ENCODE measurements around the gene KLHL10. TPM values are rescaled to one million over a fixed set of nuclear protein-coding genes. Genes with fewer than 3 reads are reported as not detected.
A peak's percentile ranks its signal among the peaks of the same experiment; 100 is the strongest.
"Not testable (repeated sequence)": the region's sequence is repeated elsewhere in the genome, so short reads cannot be mapped to it uniquely, and the experiment has no call there.

KLHL10 gene
- total RNA-seq, 1 experiment from 2014 or later = not detected

DNA sequence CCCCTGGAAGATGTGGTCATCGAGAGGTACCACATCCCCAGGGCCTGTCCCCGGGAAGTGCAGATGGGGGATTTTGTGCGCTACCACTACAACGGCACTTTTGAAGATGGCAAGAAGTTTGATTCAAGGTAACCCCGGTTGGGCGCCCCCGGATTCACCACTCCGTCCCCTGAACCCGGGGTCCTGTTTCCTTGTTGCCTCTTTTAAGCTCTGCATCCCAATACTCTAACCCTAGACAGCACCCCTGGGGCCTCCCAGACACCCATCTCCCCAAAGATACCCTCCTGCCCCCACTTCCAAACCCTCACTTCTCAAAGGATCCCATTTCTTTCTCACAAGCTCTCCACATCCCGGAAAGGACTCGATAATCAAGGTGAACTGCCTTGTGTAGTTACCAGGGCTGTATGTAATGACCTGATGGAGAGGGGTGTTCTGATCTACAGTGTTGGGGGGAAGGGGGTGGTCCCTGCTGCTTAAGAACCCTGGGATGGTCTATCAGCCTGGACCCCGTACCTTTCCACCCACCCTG lies 24.4 kb upstream of the KLHL10 start:
- no peak for DNase-seq (ENCODE audit: low read depth)

GRCh38 chr17:41813699-41814124 lies 23.9 kb upstream of the KLHL10 start:
- DNase-seq (ENCODE audit: low read depth) = no peak

- no peak for DNase-seq (ENCODE audit: low read depth)
Observed at GRCh38 chr17:41814195-41814594, 23.4 kb upstream of the KLHL10 start.

DNA sequence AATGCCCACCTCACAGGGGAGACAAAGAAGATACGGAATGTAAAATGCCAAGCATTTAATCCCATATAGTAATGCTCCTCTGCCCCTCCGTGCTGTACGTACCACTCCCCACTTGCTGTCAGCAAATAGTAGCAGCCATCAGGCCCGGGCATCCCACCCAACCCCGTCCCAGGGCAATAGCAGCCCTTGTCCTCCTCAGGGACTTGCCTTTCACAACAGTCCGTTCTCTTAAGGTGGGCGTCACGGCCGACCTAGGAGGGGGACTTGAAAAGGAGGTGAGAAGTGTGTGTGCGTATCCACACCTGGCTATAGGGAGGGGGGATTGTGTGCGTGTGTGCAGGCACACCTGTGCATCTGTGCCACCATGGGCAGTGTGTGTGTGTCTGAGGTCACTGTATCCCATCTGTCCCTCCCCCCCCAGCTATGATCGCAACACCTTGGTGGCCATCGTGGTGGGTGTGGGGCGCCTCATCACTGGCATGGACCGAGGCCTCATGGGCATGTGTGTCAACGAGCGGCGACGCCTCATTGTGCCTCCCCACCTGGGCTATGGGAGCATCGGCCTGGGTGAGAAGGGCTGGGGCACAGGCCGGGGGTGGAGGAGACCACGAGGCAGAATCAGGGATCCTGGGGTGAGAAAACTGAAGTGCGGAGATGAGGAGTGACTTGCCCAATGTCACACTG lies 20.8 kb upstream of the KLHL10 start:
- no peak for DNase-seq (ENCODE audit: low read depth)

GRCh38 chr17:41818024-41818423 lies 19.6 kb upstream of the KLHL10 start:
- DNase-seq (ENCODE audit: low read depth) = no peak

DNA sequence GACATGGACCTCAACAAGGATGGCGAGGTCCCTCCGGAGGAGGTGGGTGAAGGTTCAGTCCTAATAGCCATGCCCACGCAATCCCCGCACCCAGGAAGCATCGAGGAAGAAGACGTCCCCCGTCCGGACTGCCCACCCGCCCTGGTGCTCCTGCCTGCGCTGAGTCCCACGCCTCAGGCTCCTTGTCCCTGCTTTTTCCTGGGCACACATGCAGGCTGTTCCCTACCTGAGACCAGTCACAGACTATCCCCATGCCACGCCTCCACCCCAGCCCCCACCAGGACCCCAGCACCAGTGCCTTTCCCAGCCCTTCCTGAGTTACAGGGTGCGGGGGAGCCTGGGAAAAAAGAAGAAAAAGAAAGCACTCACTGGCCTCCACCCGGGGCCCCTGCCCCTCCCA lies 15.8 kb upstream of the KLHL10 start:
- DNase-seq (ENCODE audit: low read depth) = no peak

- no peak for DNase-seq (ENCODE audit: low read depth)
Observed at GRCh38 chr17:41822216-41823140, 15.1 kb upstream of the KLHL10 start.

DNA sequence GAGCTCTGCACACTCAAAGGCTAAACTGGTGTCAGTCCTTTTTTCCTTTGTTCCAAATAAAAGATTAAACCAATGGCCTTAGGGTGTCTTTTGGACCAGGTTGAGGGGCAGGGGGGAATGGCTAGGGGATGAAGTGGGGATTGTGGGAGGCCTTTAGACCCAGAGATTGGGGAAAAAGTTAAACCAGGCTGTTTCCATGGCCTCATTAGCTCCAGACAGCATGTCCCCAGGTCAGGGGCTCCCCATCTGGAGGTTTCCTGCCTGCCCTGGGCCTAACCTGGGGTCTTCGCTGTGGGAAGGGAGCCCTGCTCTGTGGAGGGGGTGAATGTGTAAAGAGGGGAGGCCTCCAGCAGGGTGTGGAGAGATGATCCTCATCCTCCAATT lies 14.5 kb upstream of the KLHL10 start:
- DNase-seq (ENCODE audit: low read depth) = no peak

GRCh38 chr17:41823580-41823979 lies 14.0 kb upstream of the KLHL10 start:
- DNase-seq (ENCODE audit: low read depth) = no peak

DNA sequence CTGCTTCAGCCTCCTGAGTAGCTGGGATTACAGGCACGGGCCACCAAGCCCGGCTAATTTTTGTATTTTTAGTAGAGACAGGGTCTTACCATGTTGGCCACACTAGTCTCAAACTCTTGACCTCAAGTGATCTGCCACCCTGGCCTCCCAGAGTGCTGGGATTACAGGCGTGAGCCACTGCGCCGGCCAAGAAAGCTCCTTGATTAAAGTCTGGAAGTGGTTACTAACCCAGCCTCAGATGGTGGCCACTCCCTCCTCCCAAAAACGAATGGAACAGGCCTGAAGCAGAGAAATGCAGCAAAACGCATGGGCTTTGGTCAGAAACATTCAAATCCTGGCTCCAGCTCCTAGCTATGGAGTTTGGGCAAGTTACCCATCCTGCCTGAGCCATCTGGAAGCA lies 13.5 kb upstream of the KLHL10 start:
- DNase-seq (ENCODE audit: low read depth) = no peak

DNA sequence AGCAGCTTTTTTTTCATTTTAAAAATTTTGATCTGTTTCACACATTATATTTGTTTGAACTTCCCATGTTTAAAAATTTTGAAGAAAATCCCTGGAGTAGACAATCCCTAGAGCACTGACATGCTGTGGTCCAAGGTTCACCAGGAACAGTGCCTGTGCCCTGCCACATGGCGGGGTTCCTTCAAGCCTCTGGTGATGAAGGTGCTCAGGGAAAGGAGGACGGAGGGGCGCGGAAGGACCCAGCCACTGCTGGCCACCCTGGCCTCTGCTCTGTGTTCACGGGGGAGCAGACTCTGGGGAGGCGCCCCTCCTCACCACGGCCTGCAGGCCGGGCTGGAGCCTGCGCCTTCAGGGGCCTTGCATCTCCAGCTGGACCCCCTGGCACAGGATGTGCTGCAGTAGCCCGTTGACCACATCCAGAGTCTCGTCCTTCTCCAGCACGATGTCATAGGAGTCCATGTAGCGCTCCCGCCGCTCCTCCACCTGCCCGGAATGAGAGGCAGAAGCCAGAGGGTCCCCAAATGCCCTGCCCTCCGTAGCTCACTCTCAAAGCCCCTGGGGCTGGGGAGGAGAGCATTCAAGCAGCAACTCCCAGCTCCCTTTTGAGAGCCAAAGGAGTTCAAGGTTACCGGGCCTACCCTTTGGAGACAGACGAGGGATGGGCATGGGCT lies 12.3 kb upstream of the KLHL10 start:
- DNase-seq (ENCODE audit: low read depth) = no peak

DNA sequence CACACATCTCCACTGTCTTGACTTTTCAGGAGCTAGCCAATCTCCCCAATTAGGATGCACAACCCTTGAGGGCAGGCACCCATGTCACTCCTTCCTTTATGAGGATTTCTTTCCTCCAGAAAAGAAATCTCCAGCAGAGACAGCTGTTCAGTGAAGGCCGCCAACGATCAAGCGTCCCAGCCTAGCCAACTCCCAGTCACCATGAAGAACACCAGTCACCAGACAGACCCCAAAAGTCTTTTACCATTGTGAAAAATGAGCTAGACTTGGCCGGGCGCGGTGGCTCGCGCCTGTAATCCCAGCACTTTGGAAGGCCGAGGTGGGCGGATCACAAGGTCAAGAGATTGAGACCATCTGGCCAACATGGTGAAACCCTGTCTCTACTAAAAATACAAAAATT lies 7.7 kb upstream of the KLHL10 start:
- not testable (repeated sequence) for DNase-seq (ENCODE audit: low read depth)

DNA sequence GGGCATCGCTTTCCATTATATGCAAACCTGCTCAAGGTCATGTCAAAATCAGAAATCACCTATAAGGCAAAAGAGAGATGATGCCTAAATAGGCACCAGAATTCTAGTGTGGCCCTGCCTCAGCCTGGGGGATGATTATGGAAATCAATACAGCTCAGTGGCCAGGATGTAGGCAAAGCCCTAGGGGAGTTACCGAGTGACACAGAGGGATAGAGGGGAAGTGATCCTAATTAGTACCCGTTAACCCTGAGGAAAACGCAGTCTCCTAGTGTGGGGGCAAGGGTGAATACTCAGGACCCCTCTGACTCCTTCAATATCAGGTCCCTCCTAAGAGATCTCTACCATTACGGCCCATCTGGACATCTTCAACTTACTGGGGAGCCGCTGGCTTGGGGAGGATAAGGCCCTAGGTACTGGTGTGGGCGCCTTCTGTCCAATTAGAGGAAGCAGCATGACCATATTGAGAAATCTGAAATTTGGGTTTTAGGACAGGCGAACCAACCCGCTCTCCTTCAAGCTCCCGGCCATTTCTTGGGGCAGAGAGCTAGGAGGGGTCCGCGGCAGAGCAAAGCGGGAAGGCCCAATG lies 2.3 kb upstream of the KLHL10 start:
- DNase-seq (ENCODE audit: low read depth) = no peak

GRCh38 chr17:41835800-41836549 lies 1.6 kb upstream of the KLHL10 start, which contains the start of gene NT5C3B:
Gene NT5C3B, minus strand, starts transcription at chr17:41836232. Its CDS starts 39 bp downstream, at chr17:41836193.
- DNase-seq (ENCODE audit: low read depth) = peak; percentile 35

- DNase-seq (ENCODE audit: low read depth) = no peak
Observed at GRCh38 chr17:41836550-41837196, 952 bp upstream of the KLHL10 start.

DNA sequence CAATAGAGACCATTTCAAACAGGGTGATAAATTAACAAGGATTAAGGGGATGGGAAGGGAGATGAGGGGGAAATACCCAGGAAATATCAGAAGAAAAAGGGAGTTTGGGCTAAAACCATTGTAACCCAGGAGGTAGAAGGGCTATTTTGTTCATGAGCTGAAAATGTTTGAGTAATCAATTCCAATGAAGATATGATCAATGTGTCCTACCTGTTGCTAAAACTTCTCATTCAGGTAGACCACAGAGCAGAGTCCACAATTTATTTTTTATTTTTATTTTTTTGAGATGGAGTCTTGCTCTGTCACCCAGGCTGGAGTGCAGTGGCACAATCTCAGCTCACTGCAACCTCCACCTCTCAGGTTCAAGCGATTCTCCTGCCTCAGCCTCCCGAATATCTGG lies 1.8 kb downstream of the KLHL10 start:
- not testable (repeated sequence) for DNase-seq (ENCODE audit: low read depth)

DNA sequence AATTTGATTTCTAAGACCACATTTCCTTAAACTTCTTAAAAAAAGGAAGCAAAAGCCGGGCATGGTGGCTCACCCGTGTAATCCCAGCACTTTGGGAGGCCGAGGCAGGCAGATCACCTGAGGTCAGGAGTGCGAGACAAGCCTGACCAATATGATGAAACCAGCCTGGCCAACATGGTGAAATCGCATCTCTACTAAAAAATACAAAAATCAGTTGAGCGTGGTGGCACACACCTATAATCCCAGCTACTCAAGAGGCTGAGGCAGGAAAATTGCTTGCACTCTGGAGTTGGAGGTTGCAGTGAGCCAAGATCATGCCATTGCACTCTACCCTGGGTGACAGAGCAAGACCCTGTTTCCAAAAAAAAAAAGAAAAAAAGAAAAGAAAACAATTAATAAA lies 3.2 kb downstream of the KLHL10 start:
- not testable (repeated sequence) for DNase-seq (ENCODE audit: low read depth)

DNA sequence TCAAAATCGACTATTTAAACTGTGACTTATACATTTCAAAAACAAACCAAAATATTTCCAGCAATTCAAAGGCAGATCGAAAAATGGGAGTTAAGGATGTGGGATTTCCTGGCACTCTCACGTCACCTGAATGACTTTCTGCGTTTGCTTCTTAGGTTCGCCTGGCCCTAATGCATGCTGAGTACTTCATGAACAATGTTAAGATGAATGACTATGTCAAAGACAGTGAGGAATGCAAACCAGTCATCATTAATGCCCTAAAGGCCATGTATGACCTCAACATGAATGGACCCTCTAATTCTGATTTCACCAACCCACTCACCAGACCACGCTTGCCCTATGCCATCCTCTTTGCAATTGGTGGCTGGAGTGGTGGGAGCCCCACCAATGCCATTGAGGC lies 7.3 kb downstream of the KLHL10 start:
- no peak for DNase-seq (ENCODE audit: low read depth)

- no peak for DNase-seq (ENCODE audit: low read depth)
Observed at GRCh38 chr17:41848788-41849187, 11.2 kb downstream of the KLHL10 start.

GRCh38 chr17:41849251-41849990 lies 11.8 kb downstream of the KLHL10 start:
- no peak for DNase-seq (ENCODE audit: low read depth)

Data from LHCN-M2 (cell line).